ENCODE measurements around the gene MAP2.
"Not testable (repeated sequence)": the region's sequence is repeated elsewhere in the genome, so short reads cannot be mapped to it uniquely, and the experiment has no call there.

The MAP2 gene

GRCh38 chr2:209492296-209492695 is 68.4 kb downstream of the MAP2 start:
- not testable (repeated sequence) for H3K56ac ChIP-seq (ENCODE audit: low read length); H3K27me3 ChIP-seq (ENCODE audit: insufficient read depth, low read length, poor library complexity); H3K4me2 ChIP-seq (ENCODE audit: low read length); H3K9ac ChIP-seq (ENCODE audit: low read length); H3K79me1 ChIP-seq (ENCODE audit: low read length); H3K4me1 ChIP-seq (ENCODE audit: control insufficient read depth, low read depth, low read length); H3K4me3 ChIP-seq (ENCODE audit: low read length); H2BK5ac ChIP-seq (ENCODE audit: low read length); DNase-seq; H2BK120ac ChIP-seq (ENCODE audit: low read depth, low read length); H3K23ac ChIP-seq (ENCODE audit: low read length); H3K27ac ChIP-seq (ENCODE audit: low read depth, low read length); H4K8ac ChIP-seq (ENCODE audit: low read depth, low read length); H3K4ac ChIP-seq (ENCODE audit: low read depth, low read length); H4K5ac ChIP-seq (ENCODE audit: low read length); H3K36me3 ChIP-seq (ENCODE audit: control insufficient read depth, insufficient read depth, low read length); H2AK5ac ChIP-seq (ENCODE audit: low read length); H3K79me2 ChIP-seq (ENCODE audit: control insufficient read depth, insufficient read depth, low read length); H2BK15ac ChIP-seq (replicated peaks; ENCODE audit: low read depth); H3K18ac ChIP-seq (ENCODE audit: low read length)
- no CpG with 5 or more reads among the region's 1 CpG for WGBS (ENCODE audit: extremely low coverage, insufficient coverage, low lambda C conversion rate)

GRCh38 chr2:209495068-209495620 is 71.3 kb downstream of the MAP2 start:
- not testable (repeated sequence) for H3K79me2 ChIP-seq (ENCODE audit: control insufficient read depth, insufficient read depth, low read length); H3K4me1 ChIP-seq (ENCODE audit: control insufficient read depth, low read depth, low read length); H3K4ac ChIP-seq (ENCODE audit: low read depth, low read length); H3K56ac ChIP-seq (ENCODE audit: low read length); H3K4me2 ChIP-seq (ENCODE audit: low read length); H3K18ac ChIP-seq (ENCODE audit: low read length); H3K9ac ChIP-seq (ENCODE audit: low read length); H2BK15ac ChIP-seq (replicated peaks; ENCODE audit: low read depth); H3K27me3 ChIP-seq (ENCODE audit: insufficient read depth, low read length, poor library complexity); H3K23ac ChIP-seq (ENCODE audit: low read length); H4K8ac ChIP-seq (ENCODE audit: low read depth, low read length); H3K79me1 ChIP-seq (ENCODE audit: low read length); H3K4me3 ChIP-seq (ENCODE audit: low read length); H4K5ac ChIP-seq (ENCODE audit: low read length); DNase-seq; H3K27ac ChIP-seq (ENCODE audit: low read depth, low read length); H2AK5ac ChIP-seq (ENCODE audit: low read length); H3K36me3 ChIP-seq (ENCODE audit: control insufficient read depth, insufficient read depth, low read length); H2BK5ac ChIP-seq (ENCODE audit: low read length); H2BK120ac ChIP-seq (ENCODE audit: low read depth, low read length)
- WGBS (ENCODE audit: extremely low coverage, insufficient coverage, low lambda C conversion rate): no CpG with 5 or more reads among the region's 13 CpGs

- no peaks in the 10 kb centered on the region for H3K4me1 ChIP-seq (ENCODE audit: control insufficient read depth, low read depth, low read length)
- H2AK5ac ChIP-seq (ENCODE audit: low read length): no peak overlapping the region
- H3K27me3 ChIP-seq (ENCODE audit: insufficient read depth, low read length, poor library complexity): no peaks in the 10 kb centered on the region
- H3K4me2 ChIP-seq (ENCODE audit: low read length): no peak overlapping the region
- no peak overlapping the region for H3K4ac ChIP-seq (ENCODE audit: low read depth, low read length)
- H3K18ac ChIP-seq (ENCODE audit: low read length): no peak overlapping the region
- H3K36me3 ChIP-seq (ENCODE audit: control insufficient read depth, insufficient read depth, low read length): no peaks in the 10 kb centered on the region
- no peaks in the 10 kb centered on the region for H3K79me1 ChIP-seq (ENCODE audit: low read length)
- DNase-seq: no peak
- H3K23ac ChIP-seq (ENCODE audit: low read length): no peak overlapping the region
- H3K27ac ChIP-seq (ENCODE audit: low read depth, low read length): no peak overlapping the region
- H3K56ac ChIP-seq (ENCODE audit: low read length): no peak overlapping the region
- no peak overlapping the region for H3K9ac ChIP-seq (ENCODE audit: low read length)
- H2BK15ac ChIP-seq (replicated peaks; ENCODE audit: low read depth): no peak overlapping the region
- H3K79me2 ChIP-seq (ENCODE audit: control insufficient read depth, insufficient read depth, low read length): no peaks in the 10 kb centered on the region
- no CpG with 5 or more reads among the region's 4 CpGs for WGBS (ENCODE audit: extremely low coverage, insufficient coverage, low lambda C conversion rate)
- no peak overlapping the region for H4K5ac ChIP-seq (ENCODE audit: low read length)
- H2BK5ac ChIP-seq (ENCODE audit: low read length): no peak overlapping the region
- no peak overlapping the region for H4K8ac ChIP-seq (ENCODE audit: low read depth, low read length)
- H2BK120ac ChIP-seq (ENCODE audit: low read depth, low read length): no peak overlapping the region
- no peak overlapping the region for H3K4me3 ChIP-seq (ENCODE audit: low read length)
Observed at GRCh38 chr2:209495855-209496585, 72.2 kb downstream of the MAP2 start.

GRCh38 chr2:209496586-209496982 is 72.7 kb downstream of the MAP2 start:
- H3K9ac ChIP-seq (ENCODE audit: low read length): no peak overlapping the region
- H3K79me1 ChIP-seq (ENCODE audit: low read length): no peaks in the 10 kb centered on the region
- no peaks in the 10 kb centered on the region for H3K27me3 ChIP-seq (ENCODE audit: insufficient read depth, low read length, poor library complexity)
- H3K27ac ChIP-seq (ENCODE audit: low read depth, low read length): no peak overlapping the region
- H3K18ac ChIP-seq (ENCODE audit: low read length): no peak overlapping the region
- no peak overlapping the region for H2BK15ac ChIP-seq (replicated peaks; ENCODE audit: low read depth)
- no peak overlapping the region for H3K4me2 ChIP-seq (ENCODE audit: low read length)
- H2AK5ac ChIP-seq (ENCODE audit: low read length): no peak overlapping the region
- no peak overlapping the region for H3K56ac ChIP-seq (ENCODE audit: low read length)
- H3K4me3 ChIP-seq (ENCODE audit: low read length): no peak overlapping the region
- no peak overlapping the region for H3K4ac ChIP-seq (ENCODE audit: low read depth, low read length)
- H3K79me2 ChIP-seq (ENCODE audit: control insufficient read depth, insufficient read depth, low read length): no peaks in the 10 kb centered on the region
- DNase-seq: no peak
- H2BK120ac ChIP-seq (ENCODE audit: low read depth, low read length): no peak overlapping the region
- no peaks in the 10 kb centered on the region for H3K4me1 ChIP-seq (ENCODE audit: control insufficient read depth, low read depth, low read length)
- no peak overlapping the region for H2BK5ac ChIP-seq (ENCODE audit: low read length)
- H4K5ac ChIP-seq (ENCODE audit: low read length): no peak overlapping the region
- H3K36me3 ChIP-seq (ENCODE audit: control insufficient read depth, insufficient read depth, low read length): no peaks in the 10 kb centered on the region
- no peak overlapping the region for H3K23ac ChIP-seq (ENCODE audit: low read length)
- no peak overlapping the region for H4K8ac ChIP-seq (ENCODE audit: low read depth, low read length)

- no peak overlapping the region for H2AK5ac ChIP-seq (ENCODE audit: low read length)
- no peak overlapping the region for H3K56ac ChIP-seq (ENCODE audit: low read length)
- H3K79me1 ChIP-seq (ENCODE audit: low read length): no peaks in the 10 kb centered on the region
- no peak overlapping the region for H3K18ac ChIP-seq (ENCODE audit: low read length)
- H2BK15ac ChIP-seq (replicated peaks; ENCODE audit: low read depth): no peak overlapping the region
- H3K4me3 ChIP-seq (ENCODE audit: low read length): no peak overlapping the region
- H3K36me3 ChIP-seq (ENCODE audit: control insufficient read depth, insufficient read depth, low read length): no peaks in the 10 kb centered on the region
- H3K9ac ChIP-seq (ENCODE audit: low read length): no peak overlapping the region
- H2BK120ac ChIP-seq (ENCODE audit: low read depth, low read length): no peak overlapping the region
- H3K27me3 ChIP-seq (ENCODE audit: insufficient read depth, low read length, poor library complexity): no peaks in the 10 kb centered on the region
- no peak for DNase-seq
- no peak overlapping the region for H2BK5ac ChIP-seq (ENCODE audit: low read length)
- no peak overlapping the region for H3K4ac ChIP-seq (ENCODE audit: low read depth, low read length)
- no peaks in the 10 kb centered on the region for H3K79me2 ChIP-seq (ENCODE audit: control insufficient read depth, insufficient read depth, low read length)
- H4K5ac ChIP-seq (ENCODE audit: low read length): no peak overlapping the region
- H4K8ac ChIP-seq (ENCODE audit: low read depth, low read length): no peak overlapping the region
- no peak overlapping the region for H3K23ac ChIP-seq (ENCODE audit: low read length)
- no peaks in the 10 kb centered on the region for H3K4me1 ChIP-seq (ENCODE audit: control insufficient read depth, low read depth, low read length)
- H3K27ac ChIP-seq (ENCODE audit: low read depth, low read length): no peak overlapping the region
- no peak overlapping the region for H3K4me2 ChIP-seq (ENCODE audit: low read length)
- WGBS (ENCODE audit: extremely low coverage, insufficient coverage, low lambda C conversion rate): no CpG with 5 or more reads among the region's 1 CpG
Observed at GRCh38 chr2:209498614-209499013, 74.8 kb downstream of the MAP2 start.

GRCh38 chr2:209499069-209499468 is 75.2 kb downstream of the MAP2 start:
- no peak overlapping the region for H3K27ac ChIP-seq (ENCODE audit: low read depth, low read length)
- no peaks in the 10 kb centered on the region for H3K27me3 ChIP-seq (ENCODE audit: insufficient read depth, low read length, poor library complexity)
- H3K4me1 ChIP-seq (ENCODE audit: control insufficient read depth, low read depth, low read length): no peaks in the 10 kb centered on the region
- no peak overlapping the region for H3K56ac ChIP-seq (ENCODE audit: low read length)
- no peak for DNase-seq
- no peak overlapping the region for H3K18ac ChIP-seq (ENCODE audit: low read length)
- H4K5ac ChIP-seq (ENCODE audit: low read length): no peak overlapping the region
- no peaks in the 10 kb centered on the region for H3K36me3 ChIP-seq (ENCODE audit: control insufficient read depth, insufficient read depth, low read length)
- H2AK5ac ChIP-seq (ENCODE audit: low read length): no peak overlapping the region
- H3K79me1 ChIP-seq (ENCODE audit: low read length): no peaks in the 10 kb centered on the region
- H3K23ac ChIP-seq (ENCODE audit: low read length): no peak overlapping the region
- no peak overlapping the region for H3K4ac ChIP-seq (ENCODE audit: low read depth, low read length)
- H2BK120ac ChIP-seq (ENCODE audit: low read depth, low read length): no peak overlapping the region
- no peaks in the 10 kb centered on the region for H3K79me2 ChIP-seq (ENCODE audit: control insufficient read depth, insufficient read depth, low read length)
- H2BK15ac ChIP-seq (replicated peaks; ENCODE audit: low read depth): no peak overlapping the region
- H4K8ac ChIP-seq (ENCODE audit: low read depth, low read length): no peak overlapping the region
- H3K4me3 ChIP-seq (ENCODE audit: low read length): no peak overlapping the region
- no peak overlapping the region for H2BK5ac ChIP-seq (ENCODE audit: low read length)
- H3K4me2 ChIP-seq (ENCODE audit: low read length): no peak overlapping the region
- no peak overlapping the region for H3K9ac ChIP-seq (ENCODE audit: low read length)

Data from mesendoderm (in vitro differentiated cells).